Right lobe of liver (tissue), 6 donors: ENCODE data around the gene CTSE. TPM values are rescaled to one million over a fixed set of nuclear protein-coding genes. Genes with fewer than 3 reads are reported as not detected.

Source experiments
- ATAC-seq, 4 donors: fragments of 200-7000 bp; cut with Tn5 transposase; one replicate each; pipeline ENCODE4 v1.9.1; 2020; ENCODE audit warnings: mild to moderate bottlenecking in 4 of 4, moderate library complexity in 4 of 4
- DNase-seq, 3 donors: peaks; one replicate each; pipeline ENCODE4 v3.0.0-alpha.2; 2020
- H3K27ac ChIP-seq, 3 donors: fragments of 200-600 bp; one replicate each; pipeline ENCODE4 v1.8.0; 2022
- H3K27me3 ChIP-seq, 2 donors: fragments of 200-600 bp; one replicate each; pipeline ENCODE4 v1.8.0; 2022
- H3K36me3 ChIP-seq, 4 donors: fragments of 200-600 bp; sonication (generic) in 1 of 4; one replicate each; pipeline versions ENCODE4 v1.5.1 to v1.8.0; 2017 to 2022; ENCODE audit warnings: control low read depth in 1 of 4
- H3K4me1 ChIP-seq, 4 donors: fragments of 200-600 bp; sonication (generic) in 1 of 4; one replicate each; pipeline versions ENCODE4 v1.5.1 to v1.8.0; 2017 to 2022; ENCODE audit warnings: control low read depth in 1 of 4
- H3K4me3 ChIP-seq, 3 donors: fragments of 200-600 bp; one replicate each; pipeline ENCODE4 v1.8.0; 2022
- H3K9me3 ChIP-seq, 4 donors: fragments of 200-600 bp; sonication (generic) in 1 of 4; one replicate each; pipeline versions ENCODE4 v1.5.1 to v1.8.0; 2017 to 2022; ENCODE audit warnings: control low read depth in 1 of 4
- POLR2A ChIP-seq: fragments of 450-650 bp; IDR thresholded peaks from one replicate; pipeline ENCODE4 v1.6.1; 2017; ENCODE audit warnings: antibody characterized with exemption, mild to moderate bottlenecking
- WGBS: methylation state at CpG from one replicate; pipeline ENCODE4 v1.1.6; 2018; ENCODE audit warnings: low coverage, low lambda C conversion rate; ENCODE audit not compliant: insufficient coverage; ENCODE audit errors: missing lambda C conversion rate; 5-methylcytosine and 5-hydroxymethylcytosine counted together
- intact Hi-C, 2 donors: fragments of 100-400 bp; cut with DNase I; formaldehyde crosslinking; loops; one replicate each; pipeline versions ENCODE4 v1.11.2 to v1.14.1; 2022
- total RNA-seq, 6 experiments: library from RNA; depleted of rRNA in 2 of 6; stranded (reverse); fragments of >200 nt in 2 of 6; fragmentation: NEBNext Ultra II Directional in 3 of 6; extraction: Animal tissue kit (Norgen Biotek cat#: 25700) in 3 of 6; gene quantifications; one replicate each; pipeline versions ENCODE4 v1.1.0 to v1.2.4, GENCODE V29; 2016 to 2023
- TF ChIP-seq, protein P1 (sequence below), 4 donors: fragments of 200-600 bp in 3 of 4; fragments of 450-650 bp in 1 of 4; IDR thresholded peaks; one replicate each; pipeline versions ENCODE4 v1.5.1 to v1.8.0; 2016 to 2022; ENCODE audit warnings: antibody characterized with exemption in 4 of 4, mild to moderate bottlenecking in 2 of 4
- donor health status: DM: no; HTN: yes; CAD: no.
- donor health status: DM: no; HTN: no; CAD: no.
- donor health status: DM: no; HTN: no; CAD: no.
- donor health status: DM: no; HTN: yes; CAD: no.
- donor health status: DM: no; HTN: yes; CAD: no.

Gene CTSE
- total RNA-seq, 6 experiments from 2014 or later, result 0.11 to 0.22 TPM; not detected in 4

DNA sequence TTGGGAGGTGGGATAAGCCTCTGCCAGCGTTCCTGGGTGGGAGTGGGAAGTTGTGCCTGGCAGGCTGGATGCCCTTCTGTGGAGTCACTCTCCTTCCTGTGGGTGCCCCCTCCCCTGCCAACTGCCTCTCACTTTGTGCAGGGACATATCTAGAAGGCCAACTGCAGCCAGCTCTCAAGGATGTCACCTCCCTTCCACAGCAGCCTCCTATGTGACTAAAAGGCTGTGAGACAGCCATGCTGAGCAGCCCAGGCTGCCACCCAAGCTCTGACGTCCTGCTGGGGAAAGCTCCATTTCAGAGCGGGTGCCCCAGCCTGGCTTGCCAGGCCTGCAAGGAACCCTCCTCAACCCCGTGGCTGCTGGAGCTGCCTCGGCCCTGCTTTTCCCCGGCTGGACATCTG lies 60.9 kb downstream of the CTSE start:
- DNase-seq, result peak in 1 of 3 donors; percentile 32
- TF ChIP-seq, protein P1, sequence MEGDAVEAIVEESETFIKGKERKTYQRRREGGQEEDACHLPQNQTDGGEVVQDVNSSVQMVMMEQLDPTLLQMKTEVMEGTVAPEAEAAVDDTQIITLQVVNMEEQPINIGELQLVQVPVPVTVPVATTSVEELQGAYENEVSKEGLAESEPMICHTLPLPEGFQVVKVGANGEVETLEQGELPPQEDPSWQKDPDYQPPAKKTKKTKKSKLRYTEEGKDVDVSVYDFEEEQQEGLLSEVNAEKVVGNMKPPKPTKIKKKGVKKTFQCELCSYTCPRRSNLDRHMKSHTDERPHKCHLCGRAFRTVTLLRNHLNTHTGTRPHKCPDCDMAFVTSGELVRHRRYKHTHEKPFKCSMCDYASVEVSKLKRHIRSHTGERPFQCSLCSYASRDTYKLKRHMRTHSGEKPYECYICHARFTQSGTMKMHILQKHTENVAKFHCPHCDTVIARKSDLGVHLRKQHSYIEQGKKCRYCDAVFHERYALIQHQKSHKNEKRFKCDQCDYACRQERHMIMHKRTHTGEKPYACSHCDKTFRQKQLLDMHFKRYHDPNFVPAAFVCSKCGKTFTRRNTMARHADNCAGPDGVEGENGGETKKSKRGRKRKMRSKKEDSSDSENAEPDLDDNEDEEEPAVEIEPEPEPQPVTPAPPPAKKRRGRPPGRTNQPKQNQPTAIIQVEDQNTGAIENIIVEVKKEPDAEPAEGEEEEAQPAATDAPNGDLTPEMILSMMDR (IDR thresholded peaks at IDR 0.05), result no peak
- no peak for TF ChIP-seq POLR2A

DNA sequence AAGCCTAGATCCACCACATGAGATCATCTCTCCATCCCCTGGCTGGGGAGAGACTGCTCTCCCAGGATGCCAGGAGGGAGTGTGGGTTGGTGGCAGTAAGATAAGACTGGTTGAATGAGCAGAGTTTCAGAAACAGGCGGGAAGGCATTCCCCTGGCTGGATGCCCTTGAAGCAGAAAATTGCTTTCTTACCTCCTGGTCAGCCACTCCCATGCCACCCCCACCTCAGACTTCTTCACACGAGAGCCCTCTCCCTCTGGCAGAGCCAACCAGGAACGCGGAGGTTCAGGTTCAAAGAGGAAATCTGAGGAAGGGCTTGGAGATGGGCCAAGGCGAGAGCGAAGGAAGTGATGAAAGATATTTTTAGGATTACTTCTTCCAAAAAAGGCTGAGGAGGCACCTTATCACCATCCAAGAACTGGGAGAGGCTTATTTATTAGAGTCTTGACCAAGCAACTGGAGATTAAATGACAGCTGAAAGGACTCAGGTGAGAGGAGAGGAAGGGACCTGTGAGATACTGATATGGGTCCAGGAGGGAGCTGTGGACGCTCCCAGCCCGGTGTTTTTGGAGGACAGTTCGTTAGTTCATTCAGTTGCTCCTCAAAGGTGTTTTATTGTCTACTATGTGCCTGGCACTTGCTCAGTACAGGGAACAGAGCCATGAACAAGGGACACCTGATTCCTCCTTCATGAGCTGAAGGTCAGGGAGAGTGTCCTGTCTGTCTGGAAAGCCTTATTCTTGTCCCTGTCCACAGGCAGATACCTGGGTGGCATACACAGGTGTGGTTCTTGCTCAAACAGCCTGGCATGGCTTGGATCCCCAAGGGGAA lies 61.5 kb downstream of the CTSE start:
- Histone ChIP-seq H3K36me3 (no peaks in the 10 kb centered on the region), H3K9me3 (no peaks in the 10 kb centered on the region), H3K4me3 (no peak overlapping the region), H3K4me1 (no peaks in the 10 kb centered on the region), H3K27ac (no peak overlapping the region), H3K27me3 (no peaks in the 10 kb centered on the region)
- ATAC-seq (no peak), DNase-seq (no peak)
- 43% methylated on average over 8 of the region's 9 CpGs for WGBS
- intact Hi-C loops, result no loop called here
- TF ChIP-seq, protein P1 (IDR thresholded peaks at IDR 0.05), result no peak
- TF ChIP-seq POLR2A, result no peak

More for the DNA sequence above, 60.9 kb downstream of the CTSE start:
- H3K27me3 ChIP-seq, result no peaks in the 10 kb centered on the region
- intact Hi-C loops, result no loop called here
- H3K4me1 ChIP-seq, result no peaks in the 10 kb centered on the region
- H3K27ac ChIP-seq, result no peak overlapping the region
- H3K4me3 ChIP-seq, result no peak overlapping the region
- H3K36me3 ChIP-seq, result no peaks in the 10 kb centered on the region
- ATAC-seq, result no peak
- H3K9me3 ChIP-seq, result no peaks in the 10 kb centered on the region
- WGBS, result 89% methylated on average over 5 of the region's 6 CpGs

DNA sequence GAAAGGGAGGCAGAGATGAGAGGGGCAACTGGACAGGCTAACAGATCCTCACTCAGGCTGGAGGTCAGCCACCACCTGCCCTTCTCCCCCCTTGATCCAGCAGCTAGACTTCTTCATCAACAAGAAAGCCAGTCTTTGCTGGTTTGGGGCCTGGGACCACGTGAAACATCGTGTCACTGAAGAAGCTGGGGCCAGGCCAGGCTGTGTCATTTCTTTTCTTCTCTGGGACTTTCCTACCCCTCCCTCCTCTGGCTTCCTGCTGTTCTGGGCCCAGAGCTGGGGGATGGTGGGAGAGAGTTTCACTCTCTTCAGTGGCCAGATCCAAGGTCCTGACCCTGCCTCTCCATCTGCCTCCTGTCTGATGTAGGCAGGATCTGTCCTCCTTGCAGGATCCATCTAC lies 62.3 kb downstream of the CTSE start:
- H3K36me3 ChIP-seq, result no peaks in the 10 kb centered on the region
- no peaks in the 10 kb centered on the region for H3K9me3 ChIP-seq
- TF ChIP-seq POLR2A, result no peak
- TF ChIP-seq, protein P1 (IDR thresholded peaks at IDR 0.05), result no peak
- H3K27me3 ChIP-seq, result no peaks in the 10 kb centered on the region
- intact Hi-C loops, result no loop called here
- ATAC-seq (peak; percentile 11 to 69 (median 32)), DNase-seq (no peak)
- 51% methylated on average over 2 of the region's 2 CpGs for WGBS
- no peak overlapping the region for H3K4me3 ChIP-seq
- no peak overlapping the region for H3K27ac ChIP-seq
- H3K4me1 ChIP-seq, result no peaks in the 10 kb centered on the region

DNA sequence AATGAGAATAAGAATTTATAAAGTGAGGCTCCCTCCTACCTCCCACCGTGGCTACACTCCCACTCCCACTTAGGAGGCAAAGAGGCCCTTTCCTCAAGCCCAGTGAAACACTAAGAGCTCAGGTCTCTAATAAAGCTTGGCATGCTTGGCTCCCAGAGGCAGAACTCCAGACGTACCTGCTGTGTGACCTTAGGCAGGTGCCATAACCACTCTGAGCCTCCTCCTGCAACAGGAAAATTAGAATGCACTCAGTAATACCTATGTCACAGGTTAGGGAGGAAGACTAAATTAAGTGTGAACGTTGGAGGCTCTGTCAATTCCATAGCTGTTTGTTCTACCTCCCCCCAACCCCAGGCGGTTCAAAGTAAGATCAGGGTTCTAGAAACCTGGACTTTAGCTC lies 63.9 kb downstream of the CTSE start:
- no peaks in the 10 kb centered on the region for H3K36me3 ChIP-seq

More for the DNA sequence above, 63.9 kb downstream of the CTSE start:
- DNase-seq (no peak), ATAC-seq (no peak)
- H3K27me3 ChIP-seq, result no peaks in the 10 kb centered on the region
- no peaks in the 10 kb centered on the region for H3K9me3 ChIP-seq
- H3K27ac ChIP-seq, result no peak overlapping the region
- intact Hi-C loops, result no loop called here
- 67% methylated on average over 4 of the region's 4 CpGs for WGBS
- TF ChIP-seq, protein P1 (IDR thresholded peaks at IDR 0.05), result no peak
- TF ChIP-seq POLR2A, result no peak
- H3K4me3 ChIP-seq, result no peak overlapping the region
- no peaks in the 10 kb centered on the region for H3K4me1 ChIP-seq

Other genes with a start within 250 kb of the CTSE start
- gene RAB29, start 248.4 kb downstream of the CTSE start, total RNA-seq, result 10 to 100 TPM; 16.4 to 26.8 (median 21.2) TPM
- gene SLC41A1, start 210.7 kb downstream of the CTSE start, total RNA-seq, result 1 to 10 TPM; 3.4 to 6.4 (median 4.6) TPM
- under 1 TPM in 4 of 6 experiments, not detected in 2; 0.12 to 0.42 (median 0.15) TPM for gene PM20D1, start 173.8 kb downstream of the CTSE start, total RNA-seq
- gene SLC26A9, start 80.4 kb downstream of the CTSE start, total RNA-seq, result under 1 TPM in 1 of 6 experiments, not detected in 5; 0.09 TPM
- 1 to 10 TPM in 1 of 6 experiments, under 1 TPM in 5; 0.14 to 1.4 (median 0.37) TPM for gene RAB7B, start 20.5 kb downstream of the CTSE start, total RNA-seq
- gene RHEX, start 29.3 kb upstream of the CTSE start, total RNA-seq, result under 1 TPM in 5 of 6 experiments, not detected in 1; 0.18 to 0.57 (median 0.26) TPM
- not detected for gene AVPR1B, start 93.5 kb upstream of the CTSE start, total RNA-seq
- 1 to 10 TPM in 2 of 6 experiments, under 1 TPM in 3, not detected in 1; 0.57 to 1.4 (median 0.95) TPM for gene FAM72A, start 178.9 kb upstream of the CTSE start, total RNA-seq
- gene SRGAP2, start 179.6 kb upstream of the CTSE start, total RNA-seq, result 10 to 100 TPM in 5 of 6 experiments, 1 to 10 TPM in 1; 9.8 to 20.0 (median 15.3) TPM